Astrocyte (in vitro differentiated cells and primary cell): ENCODE measurements around the gene PRKRA. TPM values are rescaled to one million over a fixed set of nuclear protein-coding genes. Genes with fewer than 3 reads are reported as not detected.

Experiments
- DNase-seq: peaks from one replicate; pipeline ENCODE4 v3.0.0-alpha.2; 2010; ENCODE audit warnings: low read depth
- FAIRE-seq: peaks from 2 replicates; lab custom pipeline; 2011; peaks lifted over from hg19 to GRCh38; lab: Jason Lieb, UNC
- H2AFZ ChIP-seq: 2 replicates; pipeline ENCODE4 v1.6.0; 2012; ENCODE audit warnings: low read depth, low read length, inconsistent platforms
- H3K27ac ChIP-seq: 2 replicates; pipeline ENCODE4 v1.5.1; 2011; ENCODE audit warnings: low read depth, low read length, inconsistent platforms
- H3K27me3 ChIP-seq: 2 replicates; pipeline ENCODE4 v1.6.0; 2011; ENCODE audit warnings: low read length, inconsistent platforms; ENCODE audit not compliant: insufficient read depth
- H3K36me3 ChIP-seq: 2 replicates; pipeline ENCODE4 v1.5.1; 2011; ENCODE audit warnings: low read length, inconsistent platforms; ENCODE audit not compliant: insufficient read depth
- H3K4me1 ChIP-seq: 2 replicates; pipeline ENCODE4 v1.5.1; 2011; ENCODE audit warnings: low read length, inconsistent platforms; ENCODE audit not compliant: insufficient read depth
- H3K4me2 ChIP-seq: 2 replicates; pipeline ENCODE4 v1.6.0; 2012; ENCODE audit warnings: low read length, inconsistent platforms
- H3K4me3 ChIP-seq: 2 replicates; pipeline ENCODE4 v1.5.1; 2011; ENCODE audit warnings: low read depth, mild to moderate bottlenecking, low read length, inconsistent platforms; ENCODE audit not compliant: insufficient read depth
- H3K79me2 ChIP-seq: 2 replicates; pipeline ENCODE4 v1.6.0; 2012; ENCODE audit warnings: mild to moderate bottlenecking, low read length, inconsistent platforms; ENCODE audit not compliant: insufficient read depth
- H3K9ac ChIP-seq: 2 replicates; pipeline ENCODE4 v1.6.0; 2012; ENCODE audit warnings: mild to moderate bottlenecking, low read length, inconsistent platforms
- H3K9me3 ChIP-seq: 2 replicates; pipeline ENCODE4 v1.5.1; 2012; ENCODE audit warnings: low read depth, mild to moderate bottlenecking, low read length, inconsistent platforms; ENCODE audit not compliant: insufficient read depth
- H4K20me1 ChIP-seq: 2 replicates; pipeline ENCODE4 v1.6.0; 2012; ENCODE audit warnings: low read length, inconsistent platforms; ENCODE audit not compliant: insufficient read depth
- H3K27ac Mint-ChIP-seq: one replicate; pipeline ENCODE4 v1.8.0; 2021; ENCODE audit warnings: mild to moderate bottlenecking, mixed read lengths; ENCODE audit not compliant: unreplicated experiment
- H3K27me3 Mint-ChIP-seq: one replicate; pipeline ENCODE4 v1.8.0; 2021; ENCODE audit warnings: low read depth, mixed read lengths; ENCODE audit not compliant: unreplicated experiment
- H3K36me3 Mint-ChIP-seq: one replicate; pipeline ENCODE4 v1.8.0; 2021; ENCODE audit warnings: low read depth, mixed read lengths; ENCODE audit not compliant: unreplicated experiment
- H3K4me1 Mint-ChIP-seq: one replicate; pipeline ENCODE4 v1.8.0; 2021; ENCODE audit warnings: low read depth, mixed read lengths; ENCODE audit not compliant: unreplicated experiment
- H3K4me3 Mint-ChIP-seq: one replicate; pipeline ENCODE4 v1.8.0; 2021; ENCODE audit warnings: mild to moderate bottlenecking, moderate library complexity, mixed read lengths; ENCODE audit not compliant: unreplicated experiment
- H3K9me3 Mint-ChIP-seq: one replicate; pipeline ENCODE4 v1.8.0; 2021; ENCODE audit warnings: mild to moderate bottlenecking, mixed read lengths; ENCODE audit not compliant: unreplicated experiment
- EZH2 ChIP-seq: IDR thresholded peaks from 2 replicates; pipeline ENCODE4 v1.6.1; 2012; ENCODE audit warnings: mild to moderate bottlenecking, low read length, inconsistent platforms; ENCODE audit not compliant: insufficient read depth
- total RNA-seq: library from RNA; stranded (reverse); gene quantifications from 2 replicates; pipeline ENCODE4 v1.2.1, GENCODE V29; 2021
- TF ChIP-seq, protein P1 (sequence below): IDR thresholded peaks from 2 replicates; pipeline ENCODE4 v1.5.1; 2011; ENCODE audit warnings: low read depth, mild to moderate bottlenecking, inconsistent platforms, low read length, moderate library complexity; ENCODE audit not compliant: insufficient read depth

The PRKRA gene
- total RNA-seq, 1 donor from 2014 or later, result 43.2 TPM

DNA sequence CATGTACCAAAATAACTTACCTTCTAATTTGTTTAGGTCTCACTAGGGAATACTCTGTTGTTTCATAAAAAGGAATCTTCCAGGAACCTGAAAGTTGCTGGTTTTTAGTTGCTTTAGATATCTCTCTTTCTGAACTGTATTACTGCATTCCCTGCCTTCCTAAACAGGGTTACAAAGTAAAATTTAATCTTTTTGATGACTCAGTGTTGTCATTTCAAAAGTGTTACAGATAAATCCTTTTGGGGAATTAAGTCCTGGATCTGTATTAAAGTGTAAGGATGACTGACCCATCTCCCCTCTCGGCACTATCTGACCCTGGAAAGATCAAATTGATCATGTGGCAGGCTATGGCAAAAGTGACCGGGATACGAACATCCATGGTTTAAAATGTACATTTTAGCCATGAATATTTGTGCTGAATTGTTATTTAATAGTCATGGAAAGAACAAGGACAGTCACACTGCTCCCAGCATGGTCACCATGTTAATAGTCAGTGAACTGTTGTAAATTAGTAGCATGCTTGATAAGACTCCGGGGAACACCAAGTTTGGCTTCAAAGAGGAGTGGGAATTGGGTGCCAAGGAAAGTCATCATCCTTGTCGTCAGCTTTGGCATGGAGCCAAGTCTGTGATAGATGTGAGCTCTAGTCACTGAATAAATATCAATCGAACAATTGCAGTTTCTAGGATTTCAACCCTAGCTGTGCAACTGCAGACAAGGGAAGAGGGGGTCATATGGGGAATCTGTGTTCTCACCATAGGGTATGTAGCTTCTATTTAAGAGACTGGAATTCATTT lies 33.5 kb upstream of the PRKRA start:
- Histone ChIP-seq H3K27me3 (no peaks in the 10 kb centered on the region), H3K27ac (no peak overlapping the region), H2AFZ (no peak overlapping the region), H3K9me3 (no peaks in the 10 kb centered on the region), H3K9ac (no peak overlapping the region), H3K4me1 (peaks cover 30% of the 10 kb centered on the region), H3K4me3 (no peak overlapping the region), H4K20me1 (peaks cover 66% of the 10 kb centered on the region), H3K4me2 (peak overlapping the region; percentile 37), H3K79me2 (peaks cover 83% of the 10 kb centered on the region), H3K36me3 (peaks cover 2% of the 10 kb centered on the region)
- Mint-ChIP-seq H3K36me3 (peaks cover 7% of the 10 kb centered on the region), H3K27ac (no peak overlapping the region), H3K27me3 (no peaks in the 10 kb centered on the region), H3K4me3 (no peak overlapping the region), H3K9me3 (no peaks in the 10 kb centered on the region), H3K4me1 (peaks cover 14% of the 10 kb centered on the region)
- DNase-seq (peak; percentile 39), FAIRE-seq (no peak)
- TF ChIP-seq, protein P1, sequence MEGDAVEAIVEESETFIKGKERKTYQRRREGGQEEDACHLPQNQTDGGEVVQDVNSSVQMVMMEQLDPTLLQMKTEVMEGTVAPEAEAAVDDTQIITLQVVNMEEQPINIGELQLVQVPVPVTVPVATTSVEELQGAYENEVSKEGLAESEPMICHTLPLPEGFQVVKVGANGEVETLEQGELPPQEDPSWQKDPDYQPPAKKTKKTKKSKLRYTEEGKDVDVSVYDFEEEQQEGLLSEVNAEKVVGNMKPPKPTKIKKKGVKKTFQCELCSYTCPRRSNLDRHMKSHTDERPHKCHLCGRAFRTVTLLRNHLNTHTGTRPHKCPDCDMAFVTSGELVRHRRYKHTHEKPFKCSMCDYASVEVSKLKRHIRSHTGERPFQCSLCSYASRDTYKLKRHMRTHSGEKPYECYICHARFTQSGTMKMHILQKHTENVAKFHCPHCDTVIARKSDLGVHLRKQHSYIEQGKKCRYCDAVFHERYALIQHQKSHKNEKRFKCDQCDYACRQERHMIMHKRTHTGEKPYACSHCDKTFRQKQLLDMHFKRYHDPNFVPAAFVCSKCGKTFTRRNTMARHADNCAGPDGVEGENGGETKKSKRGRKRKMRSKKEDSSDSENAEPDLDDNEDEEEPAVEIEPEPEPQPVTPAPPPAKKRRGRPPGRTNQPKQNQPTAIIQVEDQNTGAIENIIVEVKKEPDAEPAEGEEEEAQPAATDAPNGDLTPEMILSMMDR, result no peak
- TF ChIP-seq EZH2, result no peak

- Histone ChIP-seq H3K27ac (no peak overlapping the region), H3K4me2 (peak overlapping the region; percentile 90), H2AFZ (no peak overlapping the region), H3K9me3 (no peaks in the 10 kb centered on the region), H3K4me1 (peaks cover 30% of the 10 kb centered on the region), H3K36me3 (no peaks in the 10 kb centered on the region), H3K27me3 (no peaks in the 10 kb centered on the region), H3K4me3 (peak overlapping the region; percentile 5), H3K79me2 (peaks cover 73% of the 10 kb centered on the region), H4K20me1 (peaks cover 56% of the 10 kb centered on the region), H3K9ac (no peak overlapping the region)
- H3K4me1 Mint-ChIP-seq, result peaks cover 17% of the 10 kb centered on the region
- no peaks in the 10 kb centered on the region for H3K27me3 Mint-ChIP-seq
- no peak for DNase-seq
- FAIRE-seq, result no peak
- H3K9me3 Mint-ChIP-seq, result no peaks in the 10 kb centered on the region
- H3K36me3 Mint-ChIP-seq, result peaks cover 7% of the 10 kb centered on the region
- TF ChIP-seq EZH2, result no peak
- TF ChIP-seq, protein P1, result no peak
- peak overlapping the region; percentile 96 for H3K4me3 Mint-ChIP-seq
- H3K27ac Mint-ChIP-seq, result no peak overlapping the region
These were observed 31.5 kb upstream of the PRKRA start for GRCh38 chr2:178482437-178482836.
